Neural cell (in vitro differentiated cells): ENCODE results near the gene DDOST. TPM values are rescaled to one million over a fixed set of nuclear protein-coding genes. Genes with fewer than 3 reads are reported as not detected.

Source experiments
- H2AFZ ChIP-seq: fragments of 200-600, 300-800 bp; sonication (generic), shearing (Covaris generic); 2 replicates; pipeline ENCODE4 v1.6.0; 2014; ENCODE audit warnings: low read depth, mild to moderate bottlenecking, antibody characterized with exemption, low read length, moderate library complexity
- H3F3A ChIP-seq: fragments of 200-600 bp; shearing (Covaris generic); 2 replicates; pipeline ENCODE4 v1.6.1; 2016; ENCODE audit warnings: mild to moderate bottlenecking, moderate library complexity, mixed read lengths, antibody characterized with exemption, low read length; ENCODE audit not compliant: insufficient read depth, poor library complexity, severe bottlenecking
- H3K27ac ChIP-seq: fragments of 200-600, 300-800 bp; sonication (generic), shearing (Covaris generic); 2 replicates; pipeline ENCODE4 v1.5.1; 2014; ENCODE audit warnings: mild to moderate bottlenecking, low read length, moderate library complexity
- H3K27me3 ChIP-seq: fragments of 300-800, 200-600 bp; sonication (generic), shearing (Covaris generic); 2 replicates; pipeline ENCODE4 v1.6.0; 2014; ENCODE audit warnings: mild to moderate bottlenecking, low read depth, low read length, moderate library complexity; ENCODE audit not compliant: insufficient read depth
- H3K36me3 ChIP-seq: fragments of 300-800, 200-600 bp; sonication (generic), shearing (Covaris generic); 2 replicates; pipeline ENCODE4 v1.5.1; 2014; ENCODE audit warnings: mild to moderate bottlenecking, antibody characterized with exemption, low read length, moderate library complexity; ENCODE audit not compliant: insufficient read depth
- H3K4me2 ChIP-seq: fragments of 300-800, 200-600 bp; sonication (generic), shearing (Covaris generic); 2 replicates; pipeline ENCODE4 v1.6.0; 2014; ENCODE audit warnings: mild to moderate bottlenecking, low read length
- H3K4me3 ChIP-seq: fragments of 300-800, 200-600 bp; sonication (generic), shearing (Covaris generic); 2 replicates; pipeline ENCODE4 v1.5.1; 2014; ENCODE audit warnings: mild to moderate bottlenecking, low read length, moderate library complexity
- H3K79me2 ChIP-seq: fragments of 200-600 bp; shearing (Covaris generic); replicated peaks from 2 replicates; pipeline ENCODE4 v1.6.0; 2014; ENCODE audit warnings: mild to moderate bottlenecking, low read length, moderate library complexity; ENCODE audit not compliant: insufficient read depth
- H3K9ac ChIP-seq: fragments of 300-800, 200-600 bp; sonication (generic), shearing (Covaris generic); 2 replicates; pipeline ENCODE4 v1.6.1; 2016; ENCODE audit warnings: mild to moderate bottlenecking, low read length, mixed read lengths
- H3K9me2 ChIP-seq: fragments of 200-600 bp; shearing (Covaris generic); 2 replicates; pipeline ENCODE4 v1.6.1; 2016; ENCODE audit warnings: mild to moderate bottlenecking, low read length, mixed read lengths; ENCODE audit not compliant: insufficient read depth
- H3K9me3 ChIP-seq: fragments of 200-600, 300-800 bp; sonication (generic), shearing (Covaris generic); 2 replicates; pipeline ENCODE4 v1.6.1; 2016; ENCODE audit warnings: mild to moderate bottlenecking, mixed run types, low read length, moderate library complexity, mixed read lengths
- H4K20me1 ChIP-seq: fragments of 200-600 bp; shearing (Covaris generic); 2 replicates; pipeline ENCODE4 v1.6.1; 2016; ENCODE audit warnings: mild to moderate bottlenecking, mixed run types; ENCODE audit not compliant: insufficient read depth
- EP300 ChIP-seq: fragments of 450-650 bp; conservative IDR thresholded peaks from 2 replicates; pipeline ENCODE4 v1.6.1; 2014; ENCODE audit warnings: antibody characterized with exemption, mild to moderate bottlenecking, moderate library complexity; ENCODE audit not compliant: poor library complexity, severe bottlenecking
- RAD21 ChIP-seq: fragments of 450-650 bp; conservative IDR thresholded peaks from 2 replicates; pipeline ENCODE4 v1.6.1; 2014; ENCODE audit warnings: antibody characterized with exemption, mild to moderate bottlenecking, moderate library complexity
- polyA plus RNA-seq: library from polyadenylated mRNA; depleted of rRNA; stranded (reverse); fragments of >200 nt; gene quantifications from 2 replicates; pipeline ENCODE4 v1.2.3, GENCODE V29; 2014

Gene DDOST
- polyA plus RNA-seq, 1 donor from 2014 or later = 177 TPM

DNA sequence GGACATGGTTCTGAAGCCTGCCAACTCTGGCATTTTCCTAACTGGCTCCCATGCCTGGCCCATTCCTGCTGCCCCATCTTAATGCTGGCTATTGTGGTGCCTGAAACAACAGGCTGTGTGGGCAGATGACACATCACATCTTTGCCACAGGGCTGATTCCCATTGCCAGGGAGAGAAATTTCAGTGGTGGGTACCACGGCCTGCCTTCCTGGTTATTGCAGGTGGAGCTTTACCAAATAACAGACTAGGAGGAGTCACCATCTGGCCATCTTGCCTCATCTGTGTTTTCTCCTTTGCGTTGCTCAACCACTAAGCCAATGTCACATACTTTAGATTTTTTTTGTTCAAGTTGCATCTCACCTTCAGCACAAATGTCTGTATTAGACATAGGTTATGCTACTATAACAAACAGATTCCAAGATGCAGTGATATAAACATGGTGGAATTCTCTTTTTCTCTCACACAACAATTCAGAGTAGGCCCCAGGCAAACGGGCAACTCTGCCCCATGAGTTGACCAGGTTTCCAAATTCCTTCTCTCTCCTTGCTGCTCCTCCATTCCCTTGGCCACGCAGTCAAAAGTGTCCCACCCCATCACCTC, 58.2 kb downstream of the DDOST start:
- Histone ChIP-seq H3K79me2 (no peaks in the 10 kb centered on the region), H3F3A (no peaks in the 10 kb centered on the region), H3K27me3 (no peaks in the 10 kb centered on the region), H3K36me3 (no peaks in the 10 kb centered on the region), H2AFZ (no peak overlapping the region), H3K9ac (no peak overlapping the region), H3K27ac (no peak overlapping the region), H3K9me2 (no peaks in the 10 kb centered on the region), H3K9me3 (no peaks in the 10 kb centered on the region), H3K4me3 (no peak overlapping the region), H4K20me1 (no peaks in the 10 kb centered on the region), H3K4me2 (no peak overlapping the region)
- TF ChIP-seq RAD21 (no peak), EP300 (no peak)

Other genes starting within 250 kb of the DDOST start
- 54.2 and 67.1 TPM in 2 replicates for gene CAMK2N1, start 175.2 kb downstream of the DDOST start, polyA plus RNA-seq
- 13.5 TPM in 2 replicates for gene MUL1, start 153.2 kb downstream of the DDOST start, polyA plus RNA-seq
- gene FAM43B, start 108.8 kb downstream of the DDOST start, polyA plus RNA-seq = 0.52 and 1.3 TPM in 2 replicates
- gene CDA, start 72.3 kb downstream of the DDOST start, polyA plus RNA-seq = not detected in 2 replicates
- gene PINK1, start 27.9 kb downstream of the DDOST start, polyA plus RNA-seq = 73.4 and 95.3 TPM in 2 replicates
- 8.7 and 10.0 TPM in 2 replicates for gene KIF17, start 56.6 kb upstream of the DDOST start, polyA plus RNA-seq
- 14.1 and 27.9 TPM in 2 replicates for gene SH2D5, start 71.3 kb upstream of the DDOST start, polyA plus RNA-seq
- gene HP1BP3, start 125.9 kb upstream of the DDOST start, polyA plus RNA-seq = 389 and 425 TPM in 2 replicates